Gastrocnemius medialis (tissue), 4 donors: ENCODE measurements around the gene SDCCAG8.

ENCODE experiments used
- POLR2A ChIP-seq, 2 donors: fragments of 450-650 bp; IDR thresholded peaks; one replicate each; pipeline ENCODE4 v1.6.1; 2017; ENCODE audit warnings: antibody characterized with exemption in 2 of 2, mild to moderate bottlenecking in 2 of 2, moderate library complexity in 2 of 2
- TF ChIP-seq, protein P1 (sequence below), 5 experiments: fragments of 450-650 bp in 3 of 5; fragments of 200-600 bp in 2 of 5; sonication (generic) in 2 of 5; IDR thresholded peaks in 4 of 5; conservative IDR thresholded peaks in 1 of 5; 1 replicate in 4 of 5; 2 replicates in 1 of 5; pipeline ENCODE4 v1.5.1; 2016 to 2019; ENCODE audit warnings: antibody characterized with exemption in 5 of 5, mild to moderate bottlenecking in 3 of 5, moderate library complexity in 3 of 5

DNA sequence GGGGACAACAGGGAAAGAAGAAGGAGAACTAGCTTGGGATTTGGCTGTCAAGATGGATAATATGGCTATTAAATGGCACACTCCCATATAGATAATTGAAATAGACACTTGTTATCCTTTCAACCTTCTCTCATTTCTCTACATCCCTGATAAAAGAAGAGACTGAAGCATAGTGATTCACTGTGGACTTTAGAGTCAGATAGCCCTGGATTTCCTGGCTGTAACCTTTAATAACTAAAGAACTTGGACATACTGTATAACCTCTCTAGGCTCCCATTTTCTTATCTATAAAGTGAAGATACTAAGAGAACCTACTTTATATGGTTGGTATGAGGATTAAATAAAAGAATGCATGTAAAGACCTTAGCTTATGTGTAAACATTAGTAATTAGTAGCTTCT is 152.6 kb downstream of the SDCCAG8 start:
- TF ChIP-seq, protein P1, sequence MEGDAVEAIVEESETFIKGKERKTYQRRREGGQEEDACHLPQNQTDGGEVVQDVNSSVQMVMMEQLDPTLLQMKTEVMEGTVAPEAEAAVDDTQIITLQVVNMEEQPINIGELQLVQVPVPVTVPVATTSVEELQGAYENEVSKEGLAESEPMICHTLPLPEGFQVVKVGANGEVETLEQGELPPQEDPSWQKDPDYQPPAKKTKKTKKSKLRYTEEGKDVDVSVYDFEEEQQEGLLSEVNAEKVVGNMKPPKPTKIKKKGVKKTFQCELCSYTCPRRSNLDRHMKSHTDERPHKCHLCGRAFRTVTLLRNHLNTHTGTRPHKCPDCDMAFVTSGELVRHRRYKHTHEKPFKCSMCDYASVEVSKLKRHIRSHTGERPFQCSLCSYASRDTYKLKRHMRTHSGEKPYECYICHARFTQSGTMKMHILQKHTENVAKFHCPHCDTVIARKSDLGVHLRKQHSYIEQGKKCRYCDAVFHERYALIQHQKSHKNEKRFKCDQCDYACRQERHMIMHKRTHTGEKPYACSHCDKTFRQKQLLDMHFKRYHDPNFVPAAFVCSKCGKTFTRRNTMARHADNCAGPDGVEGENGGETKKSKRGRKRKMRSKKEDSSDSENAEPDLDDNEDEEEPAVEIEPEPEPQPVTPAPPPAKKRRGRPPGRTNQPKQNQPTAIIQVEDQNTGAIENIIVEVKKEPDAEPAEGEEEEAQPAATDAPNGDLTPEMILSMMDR (IDR thresholded peaks at IDR 0.05 in 4 of 5, conservative IDR thresholded peaks at IDR 0.05 in 1 of 5), result no peak
- no peak for TF ChIP-seq POLR2A (IDR thresholded peaks at IDR 0.05)
